GM19372 (cell line): Measurements from ENCODE around the gene RGS3.
"Not testable (repeated sequence)": the region's sequence is repeated elsewhere in the genome, so short reads cannot be mapped to it uniquely, and the experiment has no call there.

Experiments
- ATAC-seq: cut with Tn5 transposase; IDR thresholded peaks from one replicate; pipeline ENCODE4 v1.9.1; 2021; ENCODE audit warnings: mild to moderate bottlenecking, low read depth, moderate library complexity; ENCODE audit not compliant: unreplicated experiment

The RGS3 gene

DNA sequence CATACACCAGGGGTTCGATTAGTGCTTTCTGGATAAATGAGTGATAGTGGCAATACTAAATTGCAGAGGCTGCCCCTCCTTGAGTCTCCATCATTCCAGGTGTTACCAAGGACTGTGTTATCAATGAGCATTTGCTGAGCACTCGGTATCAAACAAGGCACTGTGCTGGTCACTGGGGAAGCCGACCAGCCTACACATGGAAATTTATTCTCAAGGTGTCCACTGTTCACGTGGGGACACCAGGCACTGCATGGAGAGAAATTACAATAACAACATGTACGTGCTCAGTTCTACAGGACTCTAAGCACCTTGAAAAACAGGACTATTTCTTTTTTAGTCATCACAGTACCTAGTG lies 22.2 kb downstream of the RGS3 start:
- ATAC-seq, result no peak

DNA sequence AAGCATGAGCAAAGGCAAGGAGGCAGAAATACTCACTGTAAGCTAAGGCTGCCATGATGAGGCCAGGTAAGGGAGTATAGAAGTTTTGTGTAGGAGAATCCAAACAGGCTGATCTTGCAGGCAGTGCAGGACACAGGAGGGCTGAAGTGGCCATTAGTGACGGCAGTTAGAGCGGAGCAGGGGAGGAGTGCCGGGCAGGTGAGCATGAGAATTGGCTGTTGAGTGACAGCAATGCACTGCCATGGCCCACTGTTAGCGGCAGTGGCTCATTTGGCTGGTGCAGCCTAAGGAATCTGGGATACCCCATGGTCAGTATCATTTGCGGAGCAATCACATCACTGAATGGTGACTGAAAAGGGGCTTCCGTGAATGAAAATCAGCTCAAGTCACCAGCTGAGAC lies 22.8 kb downstream of the RGS3 start:
- ATAC-seq, result no peak

DNA sequence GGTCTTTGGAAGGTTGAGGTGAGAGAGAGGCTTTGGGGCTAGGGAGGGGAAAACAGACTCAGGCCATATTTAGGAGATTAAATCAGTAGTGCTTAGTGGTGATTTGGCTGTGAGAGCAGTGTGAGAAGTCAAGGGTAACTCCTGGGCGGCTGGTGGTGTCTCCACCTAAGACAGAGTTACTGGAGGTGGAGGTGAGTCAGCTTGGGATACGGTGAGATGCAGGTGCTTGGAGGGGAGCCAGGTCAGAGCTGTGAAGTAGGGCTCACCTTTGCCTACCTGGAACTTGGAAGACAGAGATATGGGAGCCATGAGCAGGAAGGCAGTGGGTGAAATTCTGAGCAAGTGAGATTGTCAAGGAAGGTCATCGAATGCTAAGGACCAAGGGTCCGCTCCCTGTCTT lies 24.5 kb downstream of the RGS3 start:
- no peak for ATAC-seq

DNA sequence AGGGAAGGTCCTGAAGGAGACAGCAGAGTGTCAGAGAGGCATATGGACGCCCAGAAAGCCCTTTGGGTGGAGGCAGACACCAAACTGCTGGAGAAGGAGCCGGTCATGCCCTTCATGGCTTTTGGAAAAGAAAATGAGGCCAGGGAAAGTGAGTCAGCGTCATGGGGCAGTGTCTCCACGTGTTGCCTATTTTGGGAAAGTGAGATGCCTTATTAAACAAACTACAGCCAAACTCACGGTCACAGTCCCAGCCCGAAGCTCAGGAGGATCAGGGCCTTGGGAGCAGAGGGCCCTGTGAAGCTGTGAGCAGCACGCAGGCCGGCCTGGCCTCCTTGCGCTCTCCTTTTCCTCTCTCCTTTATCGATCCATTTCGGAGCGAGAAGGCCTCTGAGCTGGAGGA lies 25.0 kb downstream of the RGS3 start:
- ATAC-seq, result no peak

DNA sequence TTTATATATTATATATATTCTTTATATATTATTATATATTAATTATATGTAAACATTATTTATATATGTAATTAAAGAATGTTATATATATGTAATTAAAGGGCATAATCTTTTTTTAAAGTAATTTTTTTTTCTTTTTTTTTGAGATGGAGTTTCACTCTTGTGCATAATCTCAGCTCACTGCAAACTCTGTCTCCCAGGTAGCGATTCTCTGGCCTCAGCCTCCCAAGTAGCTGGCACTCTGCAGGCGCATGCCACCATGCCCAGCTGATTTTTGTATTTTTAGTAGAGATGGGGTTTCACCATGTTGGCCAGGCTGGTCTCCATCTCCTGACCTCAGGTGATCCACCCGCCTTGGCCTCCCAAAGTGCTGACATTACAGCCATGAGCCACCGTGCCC lies 27.6 kb downstream of the RGS3 start:
- ATAC-seq, result not testable (repeated sequence)

DNA sequence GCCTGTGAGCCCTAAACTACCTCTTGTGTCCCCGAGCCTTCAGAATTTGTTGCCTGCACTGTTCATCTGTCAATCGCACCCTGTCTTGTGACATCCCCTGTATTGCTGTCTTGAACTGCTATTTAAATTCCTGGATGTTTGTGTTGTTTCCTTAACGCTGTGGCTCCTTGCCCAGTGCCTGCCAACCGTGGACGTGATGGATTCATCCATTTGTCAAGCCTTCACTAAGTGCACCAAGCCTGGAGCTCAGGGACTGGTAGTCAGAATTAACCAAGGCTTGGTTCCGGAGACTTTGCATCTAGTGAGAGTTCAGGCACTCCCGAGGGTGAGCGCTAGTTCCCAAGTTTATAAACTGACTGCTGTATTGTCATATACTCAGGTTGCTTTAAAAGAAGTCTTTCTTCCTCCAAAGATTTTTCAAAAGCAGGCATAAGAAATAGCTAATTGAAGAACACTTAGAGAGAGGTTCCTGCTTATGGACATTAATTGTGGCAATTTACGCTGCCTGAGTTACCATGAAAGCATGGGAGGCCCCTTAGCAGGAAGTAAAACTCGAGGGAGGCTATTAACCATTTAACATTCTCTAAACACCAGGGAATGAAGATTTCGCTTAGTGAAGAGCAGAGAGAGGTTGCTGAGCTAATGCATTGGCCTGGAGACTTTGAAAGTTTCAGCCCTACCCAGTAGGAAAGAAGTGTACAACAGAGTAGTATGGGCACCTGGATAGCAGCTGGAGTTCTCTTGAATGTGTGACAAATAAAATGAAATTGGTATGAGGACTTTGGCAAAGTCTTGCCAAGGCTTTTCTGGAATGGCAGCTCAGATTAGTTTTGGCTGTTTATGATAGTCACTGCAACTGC lies 29.0 kb downstream of the RGS3 start:
- ATAC-seq, result no peak

DNA sequence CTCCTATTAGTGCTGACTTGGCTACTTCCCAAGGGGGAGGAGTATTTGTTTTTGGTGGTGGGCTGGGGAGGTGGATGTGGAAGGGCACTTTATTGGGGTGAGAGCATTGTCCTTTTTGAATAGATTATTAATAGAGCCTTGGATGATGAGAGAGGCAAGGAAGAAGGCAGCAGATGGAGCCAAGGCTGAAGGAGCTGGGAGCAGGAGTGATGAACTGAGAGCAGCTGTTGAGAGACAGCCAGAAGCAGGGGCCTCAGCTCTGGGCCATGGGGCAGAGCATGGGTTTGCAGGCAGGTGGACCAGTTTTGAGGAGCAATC lies 29.6 kb downstream of the RGS3 start:
- ATAC-seq, result no peak

DNA sequence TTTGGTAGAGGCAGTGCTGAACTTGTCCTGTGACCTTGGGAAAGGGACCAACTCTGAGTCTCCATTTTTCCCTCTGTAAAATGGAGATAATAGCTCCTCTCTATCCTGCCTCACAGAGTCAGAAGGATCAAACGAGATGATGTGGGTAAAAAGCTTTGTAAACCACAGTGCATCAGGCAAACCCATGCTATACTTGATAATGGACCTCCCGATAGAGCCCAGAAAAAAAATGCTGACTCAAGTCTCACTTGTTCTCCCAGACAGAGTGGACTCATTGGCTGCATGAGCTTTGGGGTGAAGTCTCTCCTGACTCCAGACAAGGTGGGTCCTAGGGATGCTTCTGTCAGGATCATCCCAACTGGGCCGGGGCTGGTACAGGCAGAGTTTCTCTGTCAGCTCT lies 32.0 kb downstream of the RGS3 start:
- ATAC-seq, result no peak

DNA sequence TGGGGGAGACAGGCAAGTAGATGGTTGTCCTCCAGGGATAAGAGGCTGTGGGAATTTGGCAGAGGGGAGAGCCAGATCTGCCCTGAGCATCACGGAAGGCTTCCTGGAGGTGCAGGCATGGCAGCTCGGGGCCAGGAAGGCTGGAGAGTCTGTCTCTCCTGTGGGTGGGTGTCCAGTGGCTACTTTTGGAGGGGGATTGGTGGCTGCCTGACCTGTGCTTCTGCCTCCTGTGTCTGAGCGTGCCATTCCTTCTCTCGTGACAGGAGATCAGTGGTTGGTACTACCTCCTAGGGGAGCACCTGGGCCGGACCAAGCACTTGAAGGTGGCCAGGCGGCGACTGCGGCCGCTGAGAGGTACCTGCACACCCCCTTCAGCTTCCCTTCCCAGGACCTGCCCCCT lies 33.5 kb downstream of the RGS3 start:
- ATAC-seq, result no peak

DNA sequence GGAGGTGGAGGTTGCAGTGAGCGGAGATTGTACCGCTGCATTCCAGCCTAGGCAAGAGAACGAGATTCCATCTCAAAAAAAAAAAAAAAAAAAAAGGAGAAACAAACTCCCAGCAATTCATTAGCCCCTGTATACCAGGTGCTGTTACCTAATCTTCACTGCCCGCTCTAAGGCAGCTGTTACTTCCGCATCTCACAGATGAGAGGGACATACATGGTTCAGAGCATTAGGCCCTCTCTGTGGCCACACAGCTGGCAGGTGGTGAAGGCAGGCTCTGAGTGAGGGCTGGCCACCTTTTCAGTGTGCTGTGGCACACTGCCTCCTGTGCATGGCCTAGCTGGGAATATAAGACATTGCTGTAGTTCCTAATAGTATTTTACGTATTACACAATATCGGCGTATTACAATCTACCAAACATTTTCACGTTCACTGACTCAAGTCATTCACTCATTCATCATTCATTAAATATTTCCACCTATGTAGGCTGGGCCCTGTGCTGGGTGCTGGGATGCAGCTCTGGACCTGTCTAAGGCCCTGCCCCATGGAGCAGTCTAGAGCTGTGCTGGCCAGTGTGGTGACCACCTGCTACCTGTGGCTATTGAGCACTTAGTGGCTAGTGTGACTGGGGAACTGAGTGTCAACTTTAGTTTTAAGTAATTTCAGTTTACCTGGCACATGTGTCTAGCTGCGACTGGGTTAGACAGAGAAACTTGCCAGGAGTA lies 35.8 kb downstream of the RGS3 start:
- ATAC-seq, result no peak

DNA sequence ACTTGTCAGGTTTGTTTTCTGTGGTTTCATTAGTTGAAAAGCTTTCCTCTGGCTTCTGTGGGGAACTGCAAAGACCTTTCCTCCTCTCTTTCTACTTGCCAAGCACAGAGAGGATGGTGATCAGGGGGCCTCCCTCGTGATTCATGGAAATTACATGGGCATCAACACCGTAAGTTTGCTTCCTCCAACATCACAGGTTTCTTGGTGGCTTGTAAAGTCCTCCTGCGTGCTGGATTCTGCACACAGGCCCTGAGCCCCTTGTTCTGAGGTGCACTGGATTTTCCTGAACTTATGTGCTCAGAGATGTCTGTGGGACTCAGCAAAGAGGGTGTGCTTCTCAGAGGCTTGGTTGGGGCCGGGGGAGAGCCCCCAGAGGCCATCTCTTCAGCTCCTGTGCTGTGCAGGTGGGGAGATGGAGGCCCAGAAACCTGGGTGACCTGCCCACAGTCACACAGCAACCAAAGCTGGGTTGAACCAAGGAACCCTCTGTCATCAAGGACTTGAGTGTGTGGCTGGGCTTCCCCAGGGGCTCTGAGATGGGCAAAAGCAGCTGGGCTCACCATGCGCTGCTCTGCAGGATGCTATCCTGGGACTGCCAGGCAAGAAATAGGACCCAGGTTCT lies 36.5 kb downstream of the RGS3 start:
- ATAC-seq, result no peak

DNA sequence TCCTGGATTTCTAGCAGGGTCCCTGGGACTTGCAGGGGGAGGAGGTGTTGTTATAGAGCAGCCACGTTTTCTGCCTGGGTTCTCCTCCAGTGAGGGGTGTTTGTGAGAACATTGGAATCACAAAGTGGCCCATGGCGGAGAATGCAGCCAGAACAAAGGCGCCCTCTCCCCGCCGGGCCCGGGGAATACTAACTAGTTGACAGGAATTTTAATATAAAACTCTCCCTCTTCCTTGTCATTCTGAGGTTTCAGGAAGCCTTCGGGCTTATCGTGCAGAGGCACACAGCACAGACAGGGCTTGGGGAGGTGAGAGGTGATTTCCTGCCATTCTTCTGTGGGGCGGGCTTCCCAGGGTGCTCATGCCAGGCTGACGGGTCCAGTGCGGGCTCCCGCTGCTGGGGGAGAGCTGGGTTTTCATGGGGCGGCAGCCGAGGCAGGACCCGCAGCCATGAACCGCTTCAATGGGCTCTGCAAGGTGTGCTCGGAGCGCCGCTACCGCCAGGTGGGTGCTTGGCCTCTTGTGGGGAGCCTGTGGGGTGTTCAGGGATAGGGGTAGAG lies 37.7 kb downstream of the RGS3 start:
- ATAC-seq, result no peak

DNA sequence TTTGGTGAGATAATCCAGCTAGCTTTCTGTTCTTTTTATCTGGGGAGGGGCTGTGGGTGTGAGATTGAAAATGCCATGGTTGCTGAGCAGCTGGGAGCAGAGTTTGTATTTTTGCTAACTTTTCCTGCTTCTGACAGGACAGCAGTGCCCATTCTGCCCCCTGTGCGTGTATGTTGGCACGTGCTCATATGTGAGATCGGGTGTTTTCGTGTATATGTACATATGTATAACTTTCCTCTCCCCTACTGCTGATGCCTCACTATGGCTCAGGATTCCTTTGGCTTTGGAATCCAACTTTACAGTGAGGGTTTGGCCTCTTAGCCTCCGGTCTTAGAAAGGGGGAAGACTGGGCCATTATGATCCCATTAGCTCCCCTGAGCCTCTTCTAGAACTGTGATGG lies 38.3 kb downstream of the RGS3 start:
- no peak for ATAC-seq

DNA sequence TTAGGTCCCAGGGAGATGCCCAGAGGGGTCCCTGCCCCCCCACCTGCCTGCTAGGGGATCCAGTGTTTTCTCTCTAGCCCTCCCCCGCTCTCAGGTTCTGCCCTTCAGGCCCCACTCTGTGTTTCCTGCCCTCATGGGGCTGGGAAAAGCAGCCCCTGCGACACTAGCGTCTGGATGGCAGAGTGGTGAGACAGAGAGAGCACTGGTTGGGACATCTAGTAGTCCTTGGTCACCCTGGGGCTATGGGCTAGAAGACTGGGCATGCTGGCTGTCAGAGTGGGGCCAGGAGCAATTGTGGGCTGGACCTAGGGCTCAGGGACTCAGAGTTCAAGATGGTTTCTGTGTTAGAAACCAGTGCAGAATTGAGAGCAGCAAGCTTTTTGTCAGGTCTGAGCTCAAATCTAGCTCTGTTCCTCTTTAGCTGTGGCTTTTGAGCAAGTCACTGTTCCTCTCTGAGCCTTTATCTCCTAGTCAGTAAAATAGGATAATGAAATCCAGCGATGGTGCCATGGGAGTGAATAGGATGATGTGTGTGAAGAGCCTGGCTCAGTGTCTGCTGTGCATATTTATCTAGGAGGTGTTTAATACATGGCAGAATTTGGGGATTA lies 39.0 kb downstream of the RGS3 start:
- ATAC-seq, result no peak

DNA sequence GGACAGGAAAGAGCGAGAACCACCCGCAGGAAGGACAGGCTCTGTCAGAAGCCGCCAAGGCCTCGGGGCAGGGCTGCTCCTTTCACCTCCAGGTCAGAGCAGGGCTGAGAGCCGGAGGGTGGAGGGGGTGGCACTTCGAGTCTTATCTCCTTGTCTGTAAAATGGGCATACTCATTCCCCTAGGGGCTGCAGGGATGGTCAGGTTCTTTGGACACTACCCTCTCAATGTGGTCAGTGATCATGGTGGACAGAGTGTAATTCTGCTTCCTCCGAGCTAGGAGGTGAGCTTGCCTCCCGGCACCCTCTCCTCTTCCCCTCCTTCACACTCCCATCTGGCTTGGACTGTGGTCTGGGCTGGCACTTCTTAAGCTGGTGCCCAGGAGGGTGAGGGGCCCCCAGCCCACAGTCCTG lies 39.6 kb downstream of the RGS3 start:
- ATAC-seq, result no peak

DNA sequence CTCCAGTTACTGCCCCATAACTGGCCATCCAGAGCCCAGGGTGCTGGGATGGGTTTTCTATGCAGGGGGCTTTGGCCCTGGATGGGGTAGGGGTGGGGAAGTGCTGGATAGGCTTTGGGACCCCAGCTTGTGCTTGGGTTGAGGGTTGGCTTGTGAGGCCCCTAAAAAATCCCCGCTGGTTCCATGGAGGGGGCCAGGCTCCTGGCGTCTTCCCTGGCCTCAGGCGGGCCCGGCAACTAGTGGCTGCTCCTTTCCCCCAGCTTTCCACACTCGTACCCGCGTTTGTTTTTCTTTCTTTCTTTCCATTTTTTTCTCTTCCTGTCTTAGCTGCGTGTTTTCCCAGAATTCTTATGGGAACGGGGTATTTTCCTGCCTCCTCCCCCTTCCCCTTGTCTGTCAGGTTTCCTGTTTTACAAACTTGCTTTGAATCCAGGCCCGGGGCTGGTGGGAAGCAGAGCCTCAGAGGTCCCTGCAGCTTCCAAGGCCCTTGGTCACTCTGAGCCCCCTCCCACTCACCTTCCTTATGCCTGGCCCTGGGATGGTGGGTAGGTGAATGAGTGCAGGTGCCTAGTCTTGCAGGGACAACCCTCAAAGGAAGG lies 40.2 kb downstream of the RGS3 start:
- no peak for ATAC-seq

DNA sequence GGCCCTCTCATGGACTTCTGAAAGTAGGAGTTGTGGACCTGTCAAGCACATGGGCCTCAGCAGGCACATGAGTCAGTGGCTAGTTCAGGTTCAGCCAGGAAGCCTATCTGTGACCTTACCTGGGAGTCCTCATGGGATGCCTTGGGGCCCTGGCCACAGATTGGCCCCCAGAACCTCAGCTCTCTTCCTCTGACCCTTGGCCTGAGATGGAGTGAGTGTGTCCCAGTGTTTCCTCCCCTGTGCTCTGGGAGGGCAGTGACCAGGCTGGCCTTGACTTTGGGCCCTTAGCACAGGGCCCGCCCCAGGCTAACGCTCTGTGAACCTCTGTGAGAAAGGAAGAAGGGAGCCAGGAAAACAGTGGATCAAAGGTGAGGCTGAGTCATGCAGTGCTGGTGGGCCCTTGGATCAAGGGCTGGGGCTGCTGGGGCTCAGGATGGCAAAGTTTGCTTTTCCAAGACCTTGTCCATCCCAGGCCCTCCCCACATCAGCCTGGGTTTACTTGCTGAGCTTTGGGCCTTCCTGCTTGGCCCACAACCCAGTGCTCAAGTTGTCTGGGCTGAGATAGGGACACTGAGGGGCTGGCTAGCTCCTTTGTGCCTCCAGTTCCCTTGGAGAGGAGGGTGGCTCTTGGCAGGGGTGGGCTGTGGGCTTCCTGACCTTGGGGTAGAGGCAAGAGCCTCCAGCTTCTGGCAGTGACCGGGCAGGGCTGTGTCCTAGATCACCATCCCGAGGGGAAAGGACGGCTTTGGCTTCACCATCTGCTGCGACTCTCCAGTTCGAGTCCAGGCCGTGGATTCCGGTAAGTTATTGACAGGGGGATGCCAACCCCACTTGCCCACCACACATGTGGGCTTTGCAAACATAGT lies 41.4 kb downstream of the RGS3 start:
- ATAC-seq, result no peak

DNA sequence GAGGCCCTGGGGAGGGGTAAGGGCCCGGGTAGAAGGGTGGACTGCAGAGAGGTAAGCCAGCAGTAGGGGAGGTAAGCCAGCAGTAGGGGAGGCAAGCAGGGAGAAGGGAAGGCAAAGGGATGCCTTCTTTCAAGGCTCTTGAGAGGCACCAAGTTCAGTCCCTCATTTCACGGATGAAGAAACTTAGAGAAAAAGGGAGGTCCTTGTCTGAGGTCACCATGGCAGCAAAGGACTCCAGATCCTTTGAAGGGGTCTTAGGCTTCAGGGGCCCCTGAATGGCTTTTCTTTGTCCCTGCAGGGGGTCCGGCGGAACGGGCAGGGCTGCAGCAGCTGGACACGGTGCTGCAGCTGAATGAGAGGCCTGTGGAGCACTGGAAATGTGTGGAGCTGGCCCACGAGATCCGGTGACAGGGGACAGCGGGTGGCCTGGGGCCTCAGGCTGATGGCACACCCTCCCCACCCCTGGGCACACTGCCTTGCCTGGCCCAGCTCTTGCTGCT lies 42.6 kb downstream of the RGS3 start:
- no peak for ATAC-seq

DNA sequence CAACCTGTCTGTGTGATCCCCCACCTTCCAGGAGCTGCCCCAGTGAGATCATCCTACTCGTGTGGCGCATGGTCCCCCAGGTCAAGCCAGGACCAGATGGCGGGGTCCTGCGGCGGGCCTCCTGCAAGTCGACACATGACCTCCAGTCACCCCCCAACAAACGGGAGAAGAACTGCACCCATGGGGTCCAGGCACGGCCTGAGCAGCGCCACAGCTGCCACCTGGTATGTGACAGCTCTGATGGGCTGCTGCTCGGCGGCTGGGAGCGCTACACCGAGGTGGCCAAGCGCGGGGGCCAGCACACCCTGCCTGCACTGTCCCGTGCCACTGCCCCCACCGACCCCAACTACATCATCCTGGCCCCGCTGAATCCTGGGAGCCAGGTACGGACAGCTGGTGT lies 43.7 kb downstream of the RGS3 start:
- ATAC-seq, result no peak
